GM23338 (cell line): ENCODE measurements around the gene RGS17. TPM values are rescaled to one million over a fixed set of nuclear protein-coding genes. Genes with fewer than 3 reads are reported as not detected.

Experiments
- ATAC-seq: fragments of 200-7000 bp; cut with Tn5 transposase; 3 replicates; pipeline ENCODE4 v1.9.1; 2020
- DNase-seq: peaks from one replicate; pipeline ENCODE4 v3.0.0-alpha.2; 2015; ENCODE audit warnings: low spot score
- H2AFZ ChIP-seq: fragments of 200-600 bp; sonication (generic); 2 replicates; pipeline ENCODE4 v1.8.0; 2016; ENCODE audit warnings: antibody characterized with exemption, mild to moderate bottlenecking, moderate library complexity
- H3F3A ChIP-seq: fragments of 200-600 bp; sonication (generic); replicated peaks from 2 replicates; pipeline ENCODE4 v1.8.0; 2017; ENCODE audit warnings: antibody characterized with exemption, mixed run types, low read depth
- H3K27ac ChIP-seq: fragments of 200-600 bp; sonication (generic); 2 replicates; pipeline ENCODE4 v1.6.1; 2016; ENCODE audit warnings: low read depth
- H3K27me3 ChIP-seq: fragments of 200-600 bp; sonication (generic); 2 replicates; pipeline ENCODE4 v1.8.0; 2016; ENCODE audit warnings: mild to moderate bottlenecking, mixed run types, moderate library complexity; ENCODE audit not compliant: insufficient read depth
- H3K36me3 ChIP-seq: fragments of 200-600 bp; sonication (generic); 2 replicates; pipeline ENCODE4 v1.8.0; 2016; ENCODE audit warnings: mild to moderate bottlenecking; ENCODE audit not compliant: insufficient read depth
- H3K4me1 ChIP-seq: fragments of 200-600 bp; sonication (generic); 2 replicates; pipeline ENCODE4 v1.8.0; 2016; ENCODE audit warnings: mild to moderate bottlenecking, moderate library complexity; ENCODE audit not compliant: insufficient read depth
- H3K4me2 ChIP-seq: fragments of 200-600 bp; sonication (generic); 2 replicates; pipeline ENCODE4 v1.7.1; 2017; ENCODE audit warnings: mixed run types
- H3K4me3 ChIP-seq: fragments of 200-600 bp; sonication (generic); 2 replicates; pipeline ENCODE4 v1.6.1; 2016; ENCODE audit warnings: mixed run types
- H3K79me2 ChIP-seq: fragments of 200-600 bp; sonication (generic); replicated peaks from 2 replicates; pipeline ENCODE4 v1.8.0; 2017; ENCODE audit warnings: mild to moderate bottlenecking; ENCODE audit not compliant: insufficient read depth
- H3K9me2 ChIP-seq: fragments of 200-600 bp; sonication (generic); 2 replicates; pipeline ENCODE4 v1.8.0; 2017; ENCODE audit not compliant: insufficient read depth
- H4K20me1 ChIP-seq: fragments of 200-600 bp; sonication (generic); replicated peaks from 2 replicates; pipeline ENCODE4 v1.8.0; 2017; ENCODE audit warnings: mild to moderate bottlenecking; ENCODE audit not compliant: insufficient read depth
- H3K27ac Mint-ChIP-seq: 2 replicates; pipeline ENCODE4 v1.8.0; 2020; ENCODE audit warnings: inconsistent platforms, mild to moderate bottlenecking, moderate library complexity, mixed read lengths
- H3K27me3 Mint-ChIP-seq: 3 replicates; pipeline ENCODE4 v1.8.0; 2022; ENCODE audit warnings: low read depth, mild to moderate bottlenecking, moderate library complexity, mixed read lengths, inconsistent platforms; ENCODE audit not compliant: insufficient read depth, poor library complexity
- H3K36me3 Mint-ChIP-seq: 3 replicates; pipeline ENCODE4 v1.8.0; 2021; ENCODE audit warnings: low read depth, mild to moderate bottlenecking, inconsistent platforms, moderate library complexity, mixed read lengths
- H3K4me1 Mint-ChIP-seq: 3 replicates; pipeline ENCODE4 v1.8.0; 2020; ENCODE audit warnings: mild to moderate bottlenecking, inconsistent platforms, mixed read lengths
- H3K4me3 Mint-ChIP-seq: 3 replicates; pipeline ENCODE4 v1.8.0; 2021; ENCODE audit warnings: moderate library complexity, mild to moderate bottlenecking, inconsistent platforms, mixed read lengths
- H3K9me3 Mint-ChIP-seq: 3 replicates; pipeline ENCODE4 v1.8.0; 2020; ENCODE audit warnings: moderate library complexity, mild to moderate bottlenecking, inconsistent platforms, mixed read lengths
- CREB1 ChIP-seq: fragments of 250-450 bp; sonication (Bioruptor Pico); IDR thresholded peaks from 2 replicates; pipeline ENCODE4 v1.5.0; 2020; ENCODE audit warnings: low read depth, mild to moderate bottlenecking, moderate library complexity
- EZH2 ChIP-seq: fragments of 200-600 bp; sonication (generic); IDR thresholded peaks from one replicate; pipeline ENCODE4 v1.8.0; 2017; ENCODE audit warnings: antibody characterized with exemption, mild to moderate bottlenecking, low read depth; ENCODE audit not compliant: unreplicated experiment
- JUNB ChIP-seq: IDR thresholded peaks from one replicate; pipeline ENCODE4 v1.6.1; 2016; ENCODE audit warnings: antibody characterized with exemption; ENCODE audit not compliant: unreplicated experiment
- NANOG ChIP-seq: IDR thresholded peaks from 2 replicates; pipeline ENCODE4 v1.6.1; 2016; ENCODE audit warnings: antibody characterized with exemption, borderline replicate concordance
- POLR2AphosphoS5 ChIP-seq: IDR thresholded peaks from 2 replicates; pipeline ENCODE4 v1.6.1; 2016; ENCODE audit warnings: antibody characterized with exemption, low read depth
- STAT1 ChIP-seq: IDR thresholded peaks from one replicate; pipeline ENCODE4 v1.6.1; 2016; ENCODE audit warnings: antibody characterized with exemption; ENCODE audit not compliant: unreplicated experiment
- ZNF114 ChIP-seq: fragments of 250-450 bp; sonication (Bioruptor Pico); IDR thresholded peaks from 2 replicates; pipeline ENCODE4 v1.5.0; 2020; ENCODE audit warnings: mild to moderate bottlenecking, moderate library complexity
- ZNF331 ChIP-seq: fragments of 250-450 bp; sonication (Bioruptor Pico); IDR thresholded peaks from 2 replicates; pipeline ENCODE4 v1.5.0; 2020; ENCODE audit warnings: low read depth, mild to moderate bottlenecking, moderate library complexity
- polyA plus RNA-seq: library from polyadenylated mRNA; unstranded; fragments of >200 nt; fragmentation: Nextera tagmentation; extraction: Ambion mirVana; gene quantifications from 2 replicates; pipeline ENCODE4 v1.2.1, GENCODE V29; 2016
- total RNA-seq: library from RNA; depleted of rRNA; stranded (reverse); fragments of >200 nt; shearing (Covaris generic); gene quantifications from 2 replicates; pipeline ENCODE4 v1.2.3, GENCODE V29; 2014
- TF ChIP-seq, protein P1 (sequence below), 2 experiments: fragments of 200-600 bp in 1 of 2; sonication (generic) in 1 of 2; conservative IDR thresholded peaks; 2 replicates each; pipeline versions ENCODE4 v1.5.1 to v1.6.1; 2016 to 2017; ENCODE audit warnings: antibody characterized with exemption in 2 of 2, low read depth in 2 of 2, mild to moderate bottlenecking in 2 of 2, moderate library complexity in 1 of 2
- TF ChIP-seq, protein P2 (sequence below): fragments of 250-450 bp; sonication (Bioruptor Pico); IDR thresholded peaks from 2 replicates; pipeline ENCODE4 v1.5.0; 2020; ENCODE audit warnings: mild to moderate bottlenecking, moderate library complexity
- TF ChIP-seq, protein P3 (sequence below): IDR thresholded peaks from 2 replicates; pipeline ENCODE4 v1.6.1; 2016; ENCODE audit warnings: antibody characterized with exemption

RGS17 gene
- total and polyA plus RNA-seq, 2 experiments from 2014 or later: 12.1 to 12.3 TPM

DNA sequence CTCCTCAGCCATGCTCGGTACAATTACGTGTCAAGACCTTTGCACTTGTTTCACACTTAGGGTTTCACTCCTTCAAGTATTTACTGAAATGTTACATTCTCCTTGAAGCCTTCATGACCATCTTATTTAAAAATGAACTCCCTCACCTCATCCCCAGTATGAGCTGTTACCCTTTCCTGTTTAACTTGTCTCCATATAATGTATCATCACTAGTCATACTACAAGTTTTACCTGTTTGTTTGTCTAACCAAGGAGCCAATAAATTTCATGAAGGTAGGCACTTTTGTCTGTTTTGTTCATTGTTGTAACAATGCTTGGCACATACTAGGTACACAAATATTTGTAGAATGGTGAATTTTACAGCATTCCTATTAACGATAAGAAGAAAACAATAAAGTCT lies 82.5 kb downstream of the RGS17 start:
- Histone ChIP-seq H3K4me1 (no peaks in the 10 kb centered on the region), H3K27ac (no peak overlapping the region), H4K20me1 (no peaks in the 10 kb centered on the region), H3K36me3 (no peaks in the 10 kb centered on the region), H3K4me2 (no peak overlapping the region), H3K4me3 (no peak overlapping the region), H3K9me2 (peaks cover 7% of the 10 kb centered on the region; the same call in 1 of the 2 replicates), H3K79me2 (no peaks in the 10 kb centered on the region), H3K27me3 (no peaks in the 10 kb centered on the region), H3F3A (no peaks in the 10 kb centered on the region), H2AFZ (no peak overlapping the region)
- Mint-ChIP-seq H3K36me3 (peaks cover 18% of the 10 kb centered on the region; the same call in 2 of the 3 replicates), H3K9me3 (peaks cover 9% of the 10 kb centered on the region; the same call in 1 of the 3 replicates), H3K27me3 (no peaks in the 10 kb centered on the region), H3K27ac (no peak overlapping the region), H3K4me3 (no peak overlapping the region), H3K4me1 (peaks cover 28% of the 10 kb centered on the region)
- TF ChIP-seq, protein P1, sequence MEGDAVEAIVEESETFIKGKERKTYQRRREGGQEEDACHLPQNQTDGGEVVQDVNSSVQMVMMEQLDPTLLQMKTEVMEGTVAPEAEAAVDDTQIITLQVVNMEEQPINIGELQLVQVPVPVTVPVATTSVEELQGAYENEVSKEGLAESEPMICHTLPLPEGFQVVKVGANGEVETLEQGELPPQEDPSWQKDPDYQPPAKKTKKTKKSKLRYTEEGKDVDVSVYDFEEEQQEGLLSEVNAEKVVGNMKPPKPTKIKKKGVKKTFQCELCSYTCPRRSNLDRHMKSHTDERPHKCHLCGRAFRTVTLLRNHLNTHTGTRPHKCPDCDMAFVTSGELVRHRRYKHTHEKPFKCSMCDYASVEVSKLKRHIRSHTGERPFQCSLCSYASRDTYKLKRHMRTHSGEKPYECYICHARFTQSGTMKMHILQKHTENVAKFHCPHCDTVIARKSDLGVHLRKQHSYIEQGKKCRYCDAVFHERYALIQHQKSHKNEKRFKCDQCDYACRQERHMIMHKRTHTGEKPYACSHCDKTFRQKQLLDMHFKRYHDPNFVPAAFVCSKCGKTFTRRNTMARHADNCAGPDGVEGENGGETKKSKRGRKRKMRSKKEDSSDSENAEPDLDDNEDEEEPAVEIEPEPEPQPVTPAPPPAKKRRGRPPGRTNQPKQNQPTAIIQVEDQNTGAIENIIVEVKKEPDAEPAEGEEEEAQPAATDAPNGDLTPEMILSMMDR (conservative IDR thresholded peaks at IDR 0.05; ENCODE audit: low read depth in 2 of 2): no peak
- TF ChIP-seq NANOG: no peak
- TF ChIP-seq STAT1: no peak
- TF ChIP-seq CREB1: no peak
- no peak for TF ChIP-seq POLR2AphosphoS5
- DNase-seq: no peak
- no peak for ATAC-seq

DNA sequence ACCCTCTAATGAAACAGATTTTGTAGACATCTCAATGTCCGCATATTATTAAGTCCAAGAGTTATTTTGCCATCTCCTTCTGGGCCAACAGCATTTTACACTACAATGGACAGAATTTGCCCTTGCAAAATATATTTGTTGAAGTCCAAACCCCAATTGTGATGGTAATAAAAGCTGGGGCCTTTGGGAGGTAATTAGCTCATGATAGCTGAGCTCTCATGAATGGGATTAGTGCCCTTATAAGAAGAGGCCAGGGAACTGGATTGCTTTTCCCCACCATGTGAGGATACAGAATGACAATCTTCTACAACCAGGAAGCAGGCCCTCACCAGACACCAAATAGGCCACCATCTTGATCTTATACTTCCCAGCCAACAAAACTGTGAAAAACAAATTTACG lies 83.7 kb downstream of the RGS17 start:
- H3K4me3 Mint-ChIP-seq: no peak overlapping the region
- ATAC-seq (no peak), DNase-seq (no peak)
- peaks cover 28% of the 10 kb centered on the region for H3K4me1 Mint-ChIP-seq
- no peaks in the 10 kb centered on the region for H3F3A ChIP-seq
- H3K27me3 ChIP-seq: no peaks in the 10 kb centered on the region
- H3K4me3 ChIP-seq: no peak overlapping the region
- no peaks in the 10 kb centered on the region for H3K4me1 ChIP-seq
- no peak overlapping the region; the same call in 1 of the 2 replicates for H3K27ac Mint-ChIP-seq
- H3K27ac ChIP-seq: no peak overlapping the region
- peaks cover 9% of the 10 kb centered on the region; the same call in 1 of the 3 replicates for H3K9me3 Mint-ChIP-seq
- H3K36me3 ChIP-seq: no peaks in the 10 kb centered on the region
- H3K79me2 ChIP-seq: no peaks in the 10 kb centered on the region
- no peak overlapping the region; the same call in 1 of the 2 replicates for H3K4me2 ChIP-seq
- H3K36me3 Mint-ChIP-seq: peaks cover 18% of the 10 kb centered on the region; the same call in 2 of the 3 replicates
- no peaks in the 10 kb centered on the region for H4K20me1 ChIP-seq
- H3K9me2 ChIP-seq: peaks cover 7% of the 10 kb centered on the region; the same call in 1 of the 2 replicates
- H3K27me3 Mint-ChIP-seq: no peaks in the 10 kb centered on the region
- H2AFZ ChIP-seq: no peak overlapping the region
- TF ChIP-seq CREB1: no peak
- TF ChIP-seq, protein P2, sequence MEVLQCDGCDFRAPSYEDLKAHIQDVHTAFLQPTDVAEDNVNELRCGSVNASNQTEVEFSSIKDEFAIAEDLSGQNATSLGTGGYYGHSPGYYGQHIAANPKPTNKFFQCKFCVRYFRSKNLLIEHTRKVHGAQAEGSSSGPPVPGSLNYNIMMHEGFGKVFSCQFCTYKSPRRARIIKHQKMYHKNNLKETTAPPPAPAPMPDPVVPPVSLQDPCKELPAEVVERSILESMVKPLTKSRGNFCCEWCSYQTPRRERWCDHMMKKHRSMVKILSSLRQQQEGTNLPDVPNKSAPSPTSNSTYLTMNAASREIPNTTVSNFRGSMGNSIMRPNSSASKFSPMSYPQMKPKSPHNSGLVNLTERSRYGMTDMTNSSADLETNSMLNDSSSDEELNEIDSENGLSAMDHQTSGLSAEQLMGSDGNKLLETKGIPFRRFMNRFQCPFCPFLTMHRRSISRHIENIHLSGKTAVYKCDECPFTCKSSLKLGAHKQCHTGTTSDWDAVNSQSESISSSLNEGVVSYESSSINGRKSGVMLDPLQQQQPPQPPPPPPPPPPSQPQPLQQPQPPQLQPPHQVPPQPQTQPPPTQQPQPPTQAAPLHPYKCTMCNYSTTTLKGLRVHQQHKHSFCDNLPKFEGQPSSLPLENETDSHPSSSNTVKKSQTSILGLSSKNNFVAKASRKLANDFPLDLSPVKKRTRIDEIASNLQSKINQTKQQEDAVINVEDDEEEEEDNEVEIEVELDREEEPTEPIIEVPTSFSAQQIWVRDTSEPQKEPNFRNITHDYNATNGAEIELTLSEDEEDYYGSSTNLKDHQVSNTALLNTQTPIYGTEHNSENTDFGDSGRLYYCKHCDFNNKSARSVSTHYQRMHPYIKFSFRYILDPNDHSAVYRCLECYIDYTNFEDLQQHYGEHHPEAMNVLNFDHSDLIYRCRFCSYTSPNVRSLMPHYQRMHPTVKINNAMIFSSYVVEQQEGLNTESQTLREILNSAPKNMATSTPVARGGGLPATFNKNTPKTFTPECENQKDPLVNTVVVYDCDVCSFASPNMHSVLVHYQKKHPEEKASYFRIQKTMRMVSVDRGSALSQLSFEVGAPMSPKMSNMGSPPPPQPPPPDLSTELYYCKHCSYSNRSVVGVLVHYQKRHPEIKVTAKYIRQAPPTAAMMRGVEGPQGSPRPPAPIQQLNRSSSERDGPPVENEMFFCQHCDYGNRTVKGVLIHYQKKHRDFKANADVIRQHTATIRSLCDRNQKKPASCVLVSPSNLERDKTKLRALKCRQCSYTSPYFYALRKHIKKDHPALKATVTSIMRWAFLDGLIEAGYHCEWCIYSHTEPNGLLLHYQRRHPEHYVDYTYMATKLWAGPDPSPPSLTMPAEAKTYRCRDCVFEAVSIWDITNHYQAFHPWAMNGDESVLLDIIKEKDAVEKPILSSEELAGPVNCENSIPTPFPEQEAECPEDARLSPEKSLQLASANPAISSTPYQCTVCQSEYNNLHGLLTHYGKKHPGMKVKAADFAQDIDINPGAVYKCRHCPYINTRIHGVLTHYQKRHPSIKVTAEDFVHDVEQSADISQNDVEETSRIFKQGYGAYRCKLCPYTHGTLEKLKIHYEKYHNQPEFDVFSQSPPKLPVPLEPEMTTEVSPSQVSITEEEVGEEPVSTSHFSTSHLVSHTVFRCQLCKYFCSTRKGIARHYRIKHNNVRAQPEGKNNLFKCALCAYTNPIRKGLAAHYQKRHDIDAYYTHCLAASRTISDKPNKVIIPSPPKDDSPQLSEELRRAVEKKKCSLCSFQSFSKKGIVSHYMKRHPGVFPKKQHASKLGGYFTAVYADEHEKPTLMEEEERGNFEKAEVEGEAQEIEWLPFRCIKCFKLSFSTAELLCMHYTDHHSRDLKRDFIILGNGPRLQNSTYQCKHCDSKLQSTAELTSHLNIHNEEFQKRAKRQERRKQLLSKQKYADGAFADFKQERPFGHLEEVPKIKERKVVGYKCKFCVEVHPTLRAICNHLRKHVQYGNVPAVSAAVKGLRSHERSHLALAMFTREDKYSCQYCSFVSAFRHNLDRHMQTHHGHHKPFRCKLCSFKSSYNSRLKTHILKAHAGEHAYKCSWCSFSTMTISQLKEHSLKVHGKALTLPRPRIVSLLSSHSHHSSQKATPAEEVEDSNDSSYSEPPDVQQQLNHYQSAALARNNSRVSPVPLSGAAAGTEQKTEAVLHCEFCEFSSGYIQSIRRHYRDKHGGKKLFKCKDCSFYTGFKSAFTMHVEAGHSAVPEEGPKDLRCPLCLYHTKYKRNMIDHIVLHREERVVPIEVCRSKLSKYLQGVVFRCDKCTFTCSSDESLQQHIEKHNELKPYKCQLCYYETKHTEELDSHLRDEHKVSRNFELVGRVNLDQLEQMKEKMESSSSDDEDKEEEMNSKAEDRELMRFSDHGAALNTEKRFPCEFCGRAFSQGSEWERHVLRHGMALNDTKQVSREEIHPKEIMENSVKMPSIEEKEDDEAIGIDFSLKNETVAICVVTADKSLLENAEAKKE (CRISPR knock-in tag): no peak
- no peak for TF ChIP-seq EZH2
- no peak for TF ChIP-seq NANOG
- TF ChIP-seq JUNB: no peak
- TF ChIP-seq, protein P1 (conservative IDR thresholded peaks at IDR 0.05; ENCODE audit: low read depth in 2 of 2): no peak
- no peak for TF ChIP-seq ZNF331 (CRISPR knock-in tag)
- TF ChIP-seq ZNF114 (CRISPR knock-in tag): no peak
- TF ChIP-seq STAT1: no peak
- TF ChIP-seq, protein P3, sequence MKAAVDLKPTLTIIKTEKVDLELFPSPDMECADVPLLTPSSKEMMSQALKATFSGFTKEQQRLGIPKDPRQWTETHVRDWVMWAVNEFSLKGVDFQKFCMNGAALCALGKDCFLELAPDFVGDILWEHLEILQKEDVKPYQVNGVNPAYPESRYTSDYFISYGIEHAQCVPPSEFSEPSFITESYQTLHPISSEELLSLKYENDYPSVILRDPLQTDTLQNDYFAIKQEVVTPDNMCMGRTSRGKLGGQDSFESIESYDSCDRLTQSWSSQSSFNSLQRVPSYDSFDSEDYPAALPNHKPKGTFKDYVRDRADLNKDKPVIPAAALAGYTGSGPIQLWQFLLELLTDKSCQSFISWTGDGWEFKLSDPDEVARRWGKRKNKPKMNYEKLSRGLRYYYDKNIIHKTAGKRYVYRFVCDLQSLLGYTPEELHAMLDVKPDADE: no peak
